Skeletal muscle tissue (tissue), 4 donors: ENCODE results near the gene HOXC10. TPM values are rescaled to one million over a fixed set of nuclear protein-coding genes. Genes with fewer than 3 reads are reported as not detected.

Experiments used
- H3K27ac ChIP-seq: one replicate; pipeline ENCODE4 v1.7.0; 2013; ENCODE audit warnings: mild to moderate bottlenecking, low read depth, low read length, inconsistent platforms
- H3K27me3 ChIP-seq, 3 donors: one replicate each; pipeline ENCODE4 v1.7.0; 2013; ENCODE audit warnings: low read length in 3 of 3; ENCODE audit not compliant: control insufficient read depth in 3 of 3, insufficient read depth in 3 of 3
- H3K36me3 ChIP-seq, 3 donors: one replicate each; pipeline ENCODE4 v1.7.0; 2013; ENCODE audit warnings: low read length in 3 of 3; ENCODE audit not compliant: control insufficient read depth in 3 of 3, insufficient read depth in 3 of 3
- H3K4me1 ChIP-seq, 3 donors: one replicate each; pipeline ENCODE4 v1.7.0; 2013; ENCODE audit warnings: low read length in 3 of 3, mild to moderate bottlenecking in 3 of 3; ENCODE audit not compliant: control insufficient read depth in 3 of 3, insufficient read depth in 3 of 3
- H3K4me3 ChIP-seq, 3 donors: one replicate each; pipeline ENCODE4 v1.7.0; 2013; ENCODE audit warnings: low read length in 3 of 3
- H3K9ac ChIP-seq, 3 donors: one replicate each; pipeline ENCODE4 v1.7.0; 2013; ENCODE audit warnings: low read length in 3 of 3, mild to moderate bottlenecking in 3 of 3, moderate library complexity in 2 of 3, low read depth in 1 of 3
- H3K9me3 ChIP-seq, 3 donors: one replicate each; pipeline ENCODE4 v1.7.0; 2013; ENCODE audit warnings: low read length in 3 of 3; ENCODE audit not compliant: control insufficient read depth in 3 of 3
- total RNA-seq: library from RNA; depleted of rRNA; stranded (reverse); fragments of >200 nt; gene quantifications from one replicate; pipeline ENCODE4 v1.2.3, GENCODE V29; 2014
- donor health status: Osteomylitis.

The HOXC10 gene
- total RNA-seq, 1 donor from 2014 or later, result 3.7 TPM

DNA sequence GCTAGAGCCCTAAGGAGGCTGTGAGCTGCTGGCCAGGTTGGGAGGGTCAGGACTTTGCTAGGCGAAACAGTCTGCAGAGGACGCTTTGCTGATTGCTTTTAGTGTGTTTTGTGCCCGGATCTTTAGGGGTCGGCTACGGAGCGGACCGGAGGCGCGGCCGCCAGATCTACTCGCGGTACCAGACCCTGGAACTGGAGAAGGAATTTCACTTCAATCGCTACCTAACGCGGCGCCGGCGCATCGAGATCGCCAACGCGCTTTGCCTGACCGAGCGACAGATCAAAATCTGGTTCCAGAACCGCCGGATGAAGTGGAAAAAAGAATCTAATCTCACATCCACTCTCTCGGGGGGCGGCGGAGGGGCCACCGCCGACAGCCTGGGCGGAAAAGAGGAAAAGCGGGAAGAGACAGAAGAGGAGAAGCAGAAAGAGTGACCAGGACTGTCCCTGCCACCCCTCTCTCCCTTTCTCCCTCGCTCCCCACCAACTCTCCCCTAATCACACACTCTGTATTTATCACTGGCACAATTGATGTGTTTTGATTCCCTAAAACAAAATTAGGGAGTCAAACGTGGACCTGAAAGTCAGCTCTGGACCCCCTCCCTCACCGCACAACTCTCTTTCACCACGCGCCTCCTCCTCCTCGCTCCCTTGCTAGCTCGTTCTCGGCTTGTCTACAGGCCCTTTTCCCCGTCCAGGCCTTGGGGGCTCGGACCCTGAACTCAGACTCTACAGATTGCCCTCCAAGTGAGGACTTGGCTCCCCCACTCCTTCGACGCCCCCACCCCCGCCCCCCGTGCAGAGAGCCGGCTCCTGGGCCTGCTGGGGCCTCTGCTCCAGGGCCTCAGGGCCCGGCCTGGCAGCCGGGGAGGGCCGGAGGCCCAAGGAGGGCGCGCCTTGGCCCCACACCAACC is 44.8 kb downstream of the HOXC10 start:
- peaks cover 40 to 51% (median 50%) of the 10 kb centered on the region in 3 donors for H3K4me1 ChIP-seq
- no peaks in the 10 kb centered on the region for H3K9me3 ChIP-seq
- peaks cover 0 to 3% (median 3%) of the 10 kb centered on the region in 3 donors for H3K36me3 ChIP-seq
- H3K4me3 ChIP-seq, result peak overlapping the region in 1 of 3 donors; percentile 48
- H3K27ac ChIP-seq, result no peak overlapping the region
- peak overlapping the region in 1 of 3 donors; percentile 30 for H3K9ac ChIP-seq
- peaks cover 3 to 5% (median 4%) of the 10 kb centered on the region in 3 donors for H3K27me3 ChIP-seq

DNA sequence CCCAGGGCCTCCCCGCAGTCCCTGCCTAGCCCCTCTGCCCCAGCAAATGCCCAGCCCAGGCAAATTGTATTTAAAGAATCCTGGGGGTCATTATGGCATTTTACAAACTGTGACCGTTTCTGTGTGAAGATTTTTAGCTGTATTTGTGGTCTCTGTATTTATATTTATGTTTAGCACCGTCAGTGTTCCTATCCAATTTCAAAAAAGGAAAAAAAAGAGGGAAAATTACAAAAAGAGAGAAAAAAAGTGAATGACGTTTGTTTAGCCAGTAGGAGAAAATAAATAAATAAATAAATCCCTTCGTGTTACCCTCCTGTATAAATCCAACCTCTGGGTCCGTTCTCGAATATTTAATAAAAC is 45.5 kb downstream of the HOXC10 start:
- Histone ChIP-seq H3K27ac (no peak overlapping the region), H3K4me3 (no peak overlapping the region), H3K4me1 (peaks cover 39 to 51% (median 45%) of the 10 kb centered on the region in 3 donors), H3K36me3 (peaks cover 0 to 3% (median 3%) of the 10 kb centered on the region in 3 donors), H3K9ac (no peak overlapping the region), H3K9me3 (no peaks in the 10 kb centered on the region), H3K27me3 (peaks cover 3 to 5% (median 5%) of the 10 kb centered on the region in 3 donors)

DNA sequence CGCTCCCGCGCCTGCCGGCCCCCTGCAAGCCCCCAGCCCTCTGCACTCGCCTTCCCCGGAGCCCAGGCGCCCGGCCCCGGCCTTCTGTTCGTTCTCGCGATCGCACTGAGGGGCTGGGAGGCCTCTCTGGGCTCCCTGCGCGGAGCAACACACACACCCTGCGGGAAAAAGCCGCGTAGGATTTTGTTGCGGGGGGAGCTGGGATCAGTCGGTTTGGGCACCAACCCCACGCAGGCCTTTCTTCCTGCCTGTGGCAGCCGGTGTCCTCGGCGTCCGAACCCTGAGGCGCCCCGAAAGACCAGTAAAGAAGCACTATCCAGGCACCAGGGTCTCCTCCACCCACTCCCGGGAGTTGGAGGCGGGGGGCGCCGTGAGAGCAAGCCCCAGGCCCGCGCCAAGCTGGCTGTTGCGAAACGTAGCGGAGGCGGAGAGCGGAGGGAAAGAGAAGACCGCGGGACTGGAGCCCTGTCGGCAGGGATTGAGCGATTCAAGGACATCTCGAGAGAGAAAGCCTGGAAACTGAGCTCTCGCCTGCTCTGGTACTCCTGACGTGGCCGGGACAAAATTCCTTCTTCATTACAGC is 46.0 kb downstream of the HOXC10 start:
- no peak overlapping the region for H3K4me3 ChIP-seq
- H3K27me3 ChIP-seq, result peaks cover 3 to 5% (median 5%) of the 10 kb centered on the region in 3 donors
- peak overlapping the region; percentile 41 for H3K27ac ChIP-seq

DNA sequence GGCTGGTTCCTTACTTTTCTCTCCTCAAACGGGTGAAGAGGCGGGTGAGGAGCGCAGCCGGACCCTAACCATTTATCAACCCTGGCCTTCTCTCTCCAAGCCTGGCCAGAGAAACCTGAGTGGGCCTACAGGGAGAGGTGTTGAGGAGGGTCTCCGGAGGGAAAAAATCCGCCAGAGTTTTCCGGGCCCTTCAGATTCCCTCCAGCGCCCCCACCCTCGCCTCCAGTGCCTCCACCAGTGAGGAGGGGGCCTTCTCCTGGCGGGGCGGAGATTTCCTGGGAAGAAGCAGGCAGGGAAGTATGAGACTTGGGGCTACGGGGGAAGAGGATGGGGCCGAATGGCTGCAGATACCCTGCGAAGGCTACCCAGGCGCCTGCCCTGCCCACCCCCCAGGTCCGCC is 46.5 kb downstream of the HOXC10 start:
- Histone ChIP-seq H3K4me3 (no peak overlapping the region), H3K27ac (peak overlapping the region; percentile 41)

More for the DNA sequence above, 46.0 kb downstream of the HOXC10 start:
- Histone ChIP-seq H3K36me3 (peaks cover 0 to 3% (median 3%) of the 10 kb centered on the region in 3 donors), H3K4me1 (peaks cover 42 to 45% (median 43%) of the 10 kb centered on the region in 3 donors), H3K9me3 (no peaks in the 10 kb centered on the region), H3K9ac (no peak overlapping the region)

DNA sequence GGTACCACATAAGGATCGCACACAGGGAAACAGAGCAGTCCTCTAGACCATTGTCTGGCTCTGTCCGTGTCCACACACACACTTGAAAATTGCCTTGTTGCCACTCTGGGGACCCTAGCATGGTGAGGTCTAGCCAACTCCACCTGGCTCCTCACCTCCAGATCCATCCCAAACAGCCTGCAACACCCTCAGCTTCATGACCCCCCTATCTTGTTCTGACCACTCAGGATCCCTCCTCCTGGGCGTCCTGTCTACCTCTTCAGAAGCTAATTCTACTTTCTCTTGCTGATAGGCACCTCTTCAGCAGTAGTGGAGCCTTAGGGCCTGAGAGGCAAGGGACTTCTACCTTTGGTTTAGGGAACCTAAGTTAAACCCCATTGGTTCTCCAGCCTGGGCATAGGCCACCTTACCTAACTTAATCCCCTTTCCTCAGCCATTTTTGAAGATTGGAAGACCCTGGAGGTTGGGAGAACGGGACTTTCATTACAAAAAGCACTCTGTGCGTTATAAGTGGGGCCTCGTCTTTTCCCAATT is 47.2 kb downstream of the HOXC10 start:
- H3K4me3 ChIP-seq, result no peak overlapping the region
- H3K4me1 ChIP-seq, result peaks cover 39 to 43% (median 40%) of the 10 kb centered on the region in 3 donors
- peaks cover 3 to 7% (median 5%) of the 10 kb centered on the region in 3 donors for H3K27me3 ChIP-seq
- H3K9me3 ChIP-seq, result no peaks in the 10 kb centered on the region
- peak overlapping the region in 1 of 3 donors; percentile 58 for H3K9ac ChIP-seq
- H3K27ac ChIP-seq, result no peak overlapping the region
- H3K36me3 ChIP-seq, result peaks cover 0 to 3% (median 3%) of the 10 kb centered on the region in 3 donors

More for the DNA sequence above, 46.5 kb downstream of the HOXC10 start:
- H3K36me3 ChIP-seq, result peaks cover 0 to 3% (median 3%) of the 10 kb centered on the region in 3 donors
- peaks cover 3 to 5% (median 5%) of the 10 kb centered on the region in 3 donors for H3K27me3 ChIP-seq
- H3K9ac ChIP-seq, result no peak overlapping the region
- peaks cover 38 to 42% (median 40%) of the 10 kb centered on the region in 3 donors for H3K4me1 ChIP-seq
- H3K9me3 ChIP-seq, result no peaks in the 10 kb centered on the region

DNA sequence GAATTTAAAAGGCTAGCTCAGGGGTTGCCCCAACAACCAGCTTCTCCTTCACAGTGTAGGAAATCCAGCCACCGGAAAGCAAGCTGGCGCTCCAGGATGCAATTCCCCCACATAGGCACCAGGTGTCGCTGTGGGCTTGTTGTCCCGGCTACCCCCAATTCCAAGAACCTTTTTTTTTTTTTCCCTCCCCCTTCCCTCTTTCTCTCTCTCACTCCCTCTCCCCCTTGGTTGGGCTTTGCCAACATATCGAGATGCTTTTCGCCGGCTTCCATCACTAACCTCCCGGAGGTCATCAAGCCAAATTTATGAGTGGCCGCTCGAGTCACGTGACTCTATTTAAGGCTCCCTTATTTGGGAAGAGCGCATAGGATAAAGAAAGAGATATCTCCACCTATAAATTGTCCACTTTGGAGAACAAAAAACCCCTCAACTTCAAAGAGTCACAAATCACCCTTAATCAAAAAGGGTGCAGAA is 47.7 kb downstream of the HOXC10 start, which contains the start of gene HOXC5:
HOXC5 (plus strand) TSS at position 424 of the 474 bp plus-strand sequence. CDS start 73 bp downstream, outside the sequence.
- Histone ChIP-seq H3K27ac (peak within 1 kb of the TSS; percentile 1), H3K4me3 (peak within 1 kb of the TSS; percentile 56 to 70 (median 66)), H3K27me3 (peaks cover 3 to 7% (median 5%) of the 10 kb centered on the region in 3 donors), H3K9ac (peak within 1 kb of the TSS; percentile 28 to 69 (median 58)), H3K9me3 (no peaks in the 10 kb centered on the region), H3K36me3 (peaks cover 0 to 3% (median 3%) of the 10 kb centered on the region in 3 donors), H3K4me1 (peaks cover 38 to 41% (median 40%) of the 10 kb centered on the region in 3 donors)

DNA sequence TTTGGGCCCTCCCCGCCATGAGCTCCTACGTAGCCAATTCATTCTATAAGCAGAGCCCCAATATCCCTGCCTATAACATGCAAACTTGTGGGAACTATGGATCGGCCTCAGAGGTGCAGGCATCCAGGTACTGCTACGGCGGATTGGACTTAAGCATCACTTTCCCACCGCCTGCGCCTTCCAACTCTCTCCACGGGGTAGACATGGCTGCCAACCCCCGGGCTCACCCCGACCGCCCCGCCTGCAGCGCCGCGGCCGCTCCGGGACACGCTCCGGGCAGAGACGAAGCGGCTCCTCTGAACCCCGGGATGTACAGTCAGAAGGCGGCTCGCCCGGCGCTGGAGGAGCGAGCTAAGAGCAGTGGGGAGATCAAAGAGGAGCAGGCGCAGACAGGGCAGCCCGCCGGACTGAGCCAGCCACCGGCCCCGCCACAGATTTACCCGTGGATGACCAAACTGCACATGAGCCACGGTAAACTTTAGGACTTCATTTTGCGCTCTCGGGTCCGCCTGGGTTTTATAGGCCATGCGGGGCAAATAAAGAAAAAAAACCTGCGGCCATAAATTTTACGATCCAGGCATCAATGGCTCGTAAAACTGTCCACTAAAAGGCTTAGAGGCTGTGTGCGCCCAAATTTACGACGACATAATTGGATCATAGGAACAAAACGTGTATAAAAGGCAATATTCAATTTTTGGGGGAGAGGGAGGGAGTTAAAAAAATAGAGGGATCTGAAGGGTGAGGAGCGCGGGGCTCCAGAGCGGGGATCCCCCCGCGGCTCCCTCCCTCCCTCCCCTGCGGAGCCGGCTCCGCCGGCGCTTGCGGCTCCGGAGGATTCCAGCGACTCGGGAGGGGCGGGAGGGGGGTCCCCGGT is 48.4 kb downstream of the HOXC10 start:
- H3K36me3 ChIP-seq, result peaks cover 0 to 3% (median 3%) of the 10 kb centered on the region in 3 donors

DNA sequence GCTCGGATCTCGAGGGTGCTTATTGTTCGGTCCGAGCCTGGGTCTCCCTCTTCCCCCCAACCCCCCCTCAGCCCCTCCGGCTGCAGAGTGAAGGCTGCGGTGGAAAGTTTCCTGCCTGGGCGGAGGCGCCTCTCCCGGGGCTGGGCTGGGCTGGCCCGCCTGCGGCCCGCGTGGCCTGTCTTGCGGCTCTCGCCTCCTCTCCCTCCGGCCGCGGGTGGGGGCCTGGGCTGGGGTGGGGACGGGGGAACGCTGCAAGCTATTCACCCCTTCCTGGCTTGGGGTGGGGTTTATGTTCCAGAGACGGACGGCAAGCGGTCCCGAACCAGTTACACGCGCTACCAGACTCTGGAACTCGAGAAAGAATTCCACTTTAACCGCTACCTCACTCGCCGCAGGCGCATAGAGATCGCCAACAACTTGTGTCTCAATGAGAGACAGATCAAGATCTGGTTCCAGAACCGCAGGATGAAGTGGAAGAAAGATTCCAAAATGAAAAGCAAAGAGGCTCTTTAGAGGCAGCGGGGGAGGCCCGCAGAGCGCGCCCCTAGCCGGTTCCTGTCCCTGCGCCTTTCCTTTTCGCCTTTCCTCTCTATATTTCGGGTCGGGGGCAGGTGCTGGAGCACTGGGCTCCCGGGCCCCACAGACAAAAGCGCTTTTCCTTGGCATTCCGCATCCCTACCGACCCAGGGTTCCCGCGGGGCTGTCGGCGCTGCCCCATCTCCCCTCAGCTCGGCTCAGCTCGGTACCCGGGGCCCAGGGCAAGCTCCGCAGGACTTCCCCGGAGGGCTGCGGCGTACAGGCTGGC is 49.2 kb downstream of the HOXC10 start:
- peak overlapping the region in 1 of 3 donors; percentile 16 for H3K9ac ChIP-seq
- H3K4me3 ChIP-seq, result no peak overlapping the region
- H3K9me3 ChIP-seq, result no peaks in the 10 kb centered on the region
- H3K36me3 ChIP-seq, result peaks cover 0 to 3% (median 3%) of the 10 kb centered on the region in 3 donors
- H3K4me1 ChIP-seq, result peaks cover 39 to 47% (median 41%) of the 10 kb centered on the region in 3 donors
- no peak overlapping the region for H3K27ac ChIP-seq
- H3K27me3 ChIP-seq, result peaks cover 3 to 7% (median 7%) of the 10 kb centered on the region in 3 donors

More for the DNA sequence above, 48.4 kb downstream of the HOXC10 start:
- peak overlapping the region; percentile 56 to 70 (median 66) for H3K4me3 ChIP-seq
- no peaks in the 10 kb centered on the region for H3K9me3 ChIP-seq
- peaks cover 39 to 44% (median 40%) of the 10 kb centered on the region in 3 donors for H3K4me1 ChIP-seq
- H3K27ac ChIP-seq, result peak overlapping the region; percentile 1
- peak overlapping the region in 2 of 3 donors; percentile 28 to 69 for H3K9ac ChIP-seq
- peaks cover 3 to 7% (median 5%) of the 10 kb centered on the region in 3 donors for H3K27me3 ChIP-seq
